ENCODE measurements around the gene TIMM17A. TPM values are rescaled to one million over a fixed set of nuclear protein-coding genes. Genes with fewer than 3 reads are reported as not detected.
"Not testable (repeated sequence)": the region's sequence is repeated elsewhere in the genome, so short reads cannot be mapped to it uniquely, and the experiment has no call there.

TIMM17A gene
- polyA plus RNA-seq, 6 donors from 2014 or later = 16.4 to 33.2 (median 24.4) TPM

DNA sequence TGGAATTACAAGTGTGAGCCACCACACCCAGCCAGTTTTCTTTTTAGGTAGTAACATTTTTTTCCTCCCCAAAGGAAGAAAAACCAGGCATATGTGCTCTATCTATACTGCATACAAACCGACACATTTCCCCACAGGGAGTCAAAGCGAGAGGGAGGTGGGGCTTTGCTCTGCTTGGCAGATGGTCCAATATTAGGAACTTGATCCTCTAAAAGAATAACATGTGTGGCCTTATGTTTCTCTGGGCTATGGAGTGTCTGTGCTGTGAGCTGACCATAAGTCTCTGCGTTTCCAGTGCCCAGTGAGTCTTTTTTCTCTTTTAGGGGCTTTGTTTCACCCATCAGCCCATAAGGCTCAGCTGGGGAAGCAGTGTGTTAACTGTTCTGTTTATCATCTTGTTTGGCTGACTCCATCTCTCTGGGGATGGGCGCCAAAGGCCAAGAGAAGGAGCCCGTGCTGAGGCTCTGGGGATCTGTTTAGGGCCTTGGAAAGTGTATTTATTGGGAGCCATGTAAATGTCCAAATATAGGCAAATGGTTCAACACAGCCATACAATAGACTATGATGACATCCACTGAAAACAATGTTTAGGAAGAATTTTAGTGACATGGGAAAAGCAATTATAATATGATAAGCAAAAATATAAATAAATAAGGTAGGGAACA, 29.2 kb upstream of the TIMM17A start:
- peaks cover 4 to 36% (median 32%) of the 10 kb centered on the region in 3 donors for H3K27me3 Mint-ChIP-seq

DNA sequence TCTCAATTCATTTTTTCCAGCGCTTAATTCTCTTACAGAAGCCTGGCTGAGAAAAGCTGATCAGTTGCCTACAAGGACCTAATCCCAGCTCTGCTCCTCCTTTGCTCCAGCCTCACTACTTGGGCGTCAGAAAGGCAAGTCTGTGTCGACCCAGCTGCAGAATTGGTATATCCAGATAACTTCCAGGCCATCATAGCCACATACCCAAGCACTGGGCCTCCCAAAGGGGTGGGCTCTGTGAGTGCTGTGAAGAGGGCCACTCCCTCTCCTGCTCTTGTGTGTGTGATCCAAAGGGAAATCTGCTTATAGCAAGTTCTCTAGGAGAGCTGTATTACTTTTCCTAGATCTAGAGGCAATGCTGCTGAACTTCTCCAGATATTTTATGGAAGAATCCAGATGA, 27.0 kb upstream of the TIMM17A start:
- Mint-ChIP-seq H3K4me3 (no peak overlapping the region), H3K27ac (no peak overlapping the region), H3K9me3 (no peaks in the 10 kb centered on the region), H3K4me1 (no peaks in the 10 kb centered on the region), H3K36me3 (no peaks in the 10 kb centered on the region), H3K27me3 (peaks cover 4 to 21% (median 19%) of the 10 kb centered on the region in 3 donors)
- ATAC-seq (ENCODE audit: low read depth in 2 of 2) = no peak
- DNase-seq = no peak

More for the DNA sequence above, 29.2 kb upstream of the TIMM17A start:
- no peak overlapping the region for H3K4me3 Mint-ChIP-seq
- no peaks in the 10 kb centered on the region for H3K4me1 Mint-ChIP-seq
- H3K36me3 Mint-ChIP-seq = no peaks in the 10 kb centered on the region
- no peaks in the 10 kb centered on the region for H3K9me3 Mint-ChIP-seq
- ATAC-seq (ENCODE audit: low read depth in 2 of 2) = no peak
- no peak overlapping the region for H3K27ac Mint-ChIP-seq
- no peak for DNase-seq

DNA sequence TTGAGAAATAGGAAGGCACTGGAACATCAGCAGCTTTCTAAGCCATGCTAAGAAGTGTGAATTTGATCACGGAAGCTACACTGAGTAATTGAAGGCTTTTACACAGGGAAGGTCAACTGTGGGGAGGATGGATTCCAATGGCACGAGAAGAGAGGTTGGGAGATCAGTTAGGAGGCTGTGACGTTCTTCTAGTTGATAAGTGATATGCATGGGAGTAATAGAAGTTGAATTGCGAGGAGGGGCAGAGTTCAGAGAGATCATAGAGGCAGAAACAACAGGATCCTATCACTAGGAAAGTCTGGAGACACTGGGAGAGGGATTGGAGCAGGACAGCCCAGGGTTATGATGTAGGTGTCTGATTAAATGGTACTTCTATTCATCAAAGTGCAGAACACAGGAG, 25.2 kb upstream of the TIMM17A start:
- ATAC-seq (ENCODE audit: low read depth in 2 of 2) (no peak), DNase-seq (no peak)
- no peak overlapping the region for H3K4me3 Mint-ChIP-seq
- no peaks in the 10 kb centered on the region for H3K9me3 Mint-ChIP-seq
- no peak overlapping the region for H3K27ac Mint-ChIP-seq
- H3K27me3 Mint-ChIP-seq = peaks cover 15 to 21% (median 16%) of the 10 kb centered on the region in 3 donors
- H3K36me3 Mint-ChIP-seq = no peaks in the 10 kb centered on the region
- no peaks in the 10 kb centered on the region for H3K4me1 Mint-ChIP-seq

DNA sequence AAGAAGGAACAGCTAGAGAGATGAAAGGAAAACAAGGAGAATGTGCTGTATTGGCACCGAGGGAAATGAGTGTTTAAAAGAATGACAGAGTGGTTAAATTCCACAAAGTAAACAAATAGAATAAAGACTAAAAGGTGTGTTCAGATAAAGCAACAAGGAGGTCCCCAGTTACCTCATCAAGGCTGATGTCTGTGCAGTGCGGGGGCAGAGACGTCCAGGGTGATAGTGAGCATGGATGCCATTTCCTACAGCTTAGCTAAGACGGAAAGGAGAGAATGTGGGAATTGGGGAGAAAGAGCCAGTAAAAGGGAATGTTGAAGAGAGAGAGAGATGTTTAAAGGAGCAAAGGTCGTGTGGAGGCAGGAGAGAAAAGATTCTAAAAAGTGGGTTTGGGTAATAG, 24.5 kb upstream of the TIMM17A start:
- Mint-ChIP-seq H3K4me3 (no peak overlapping the region), H3K9me3 (no peaks in the 10 kb centered on the region), H3K36me3 (no peaks in the 10 kb centered on the region), H3K4me1 (no peaks in the 10 kb centered on the region), H3K27ac (no peak overlapping the region), H3K27me3 (peaks cover 13 to 18% (median 15%) of the 10 kb centered on the region in 3 donors)
- ATAC-seq (ENCODE audit: low read depth in 2 of 2) (no peak), DNase-seq (no peak)

GRCh38 chr1:201933840-201934430, 21.4 kb upstream of the TIMM17A start:
- Mint-ChIP-seq H3K4me1 (no peaks in the 10 kb centered on the region), H3K4me3 (no peak overlapping the region), H3K36me3 (no peaks in the 10 kb centered on the region), H3K27ac (no peak overlapping the region), H3K27me3 (peaks cover 27 to 34% (median 27%) of the 10 kb centered on the region in 3 donors), H3K9me3 (no peaks in the 10 kb centered on the region)
- ATAC-seq (ENCODE audit: low read depth in 2 of 2) = no peak
- no peak for DNase-seq

DNA sequence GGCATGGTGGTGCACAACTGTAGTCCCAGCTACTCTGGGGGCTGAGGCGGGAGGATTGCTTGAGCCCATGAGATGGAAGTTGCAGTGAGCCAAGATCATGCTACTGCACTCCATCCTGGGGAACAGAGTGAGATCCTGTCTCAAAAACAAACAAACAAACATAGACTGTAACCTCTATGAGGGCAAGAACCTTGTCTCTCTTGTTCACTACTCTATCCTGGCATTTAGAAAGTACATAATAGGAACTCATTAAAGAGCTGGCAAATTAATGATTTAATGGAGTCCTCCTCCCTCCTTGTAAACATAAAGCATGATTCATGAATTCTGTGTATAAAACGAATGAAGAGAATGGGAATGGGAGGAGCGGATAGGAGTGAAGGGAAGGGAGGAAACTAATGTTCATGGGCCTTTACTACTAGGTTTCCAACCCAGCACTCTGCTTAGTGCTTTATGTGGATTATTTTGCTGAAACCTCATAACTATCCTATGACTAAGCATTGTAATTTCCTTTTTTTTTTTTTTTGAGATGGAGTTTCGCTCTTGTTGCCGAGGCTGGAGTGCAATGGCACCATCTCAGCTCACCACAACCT, 17.6 kb upstream of the TIMM17A start:
- ATAC-seq (ENCODE audit: low read depth in 2 of 2) (no peak), DNase-seq (no peak)
- H3K27me3 Mint-ChIP-seq = peaks cover 38 to 59% (median 39%) of the 10 kb centered on the region in 3 donors
- no peak overlapping the region for H3K27ac Mint-ChIP-seq
- H3K4me1 Mint-ChIP-seq = no peaks in the 10 kb centered on the region
- no peak overlapping the region for H3K4me3 Mint-ChIP-seq
- no peaks in the 10 kb centered on the region for H3K36me3 Mint-ChIP-seq
- no peaks in the 10 kb centered on the region for H3K9me3 Mint-ChIP-seq

- H3K4me3 Mint-ChIP-seq = peak overlapping the region in 1 of 8 donors; percentile 9
- H3K4me1 Mint-ChIP-seq = no peaks in the 10 kb centered on the region
- ATAC-seq (ENCODE audit: low read depth in 2 of 2) (no peak), DNase-seq (no peak)
- no peak overlapping the region for H3K27ac Mint-ChIP-seq
- no peaks in the 10 kb centered on the region for H3K9me3 Mint-ChIP-seq
- H3K36me3 Mint-ChIP-seq = no peaks in the 10 kb centered on the region
- H3K27me3 Mint-ChIP-seq = peaks cover 43 to 65% (median 46%) of the 10 kb centered on the region in 3 donors
Measured at GRCh38 chr1:201938440-201939035, 16.8 kb upstream of the TIMM17A start.

DNA sequence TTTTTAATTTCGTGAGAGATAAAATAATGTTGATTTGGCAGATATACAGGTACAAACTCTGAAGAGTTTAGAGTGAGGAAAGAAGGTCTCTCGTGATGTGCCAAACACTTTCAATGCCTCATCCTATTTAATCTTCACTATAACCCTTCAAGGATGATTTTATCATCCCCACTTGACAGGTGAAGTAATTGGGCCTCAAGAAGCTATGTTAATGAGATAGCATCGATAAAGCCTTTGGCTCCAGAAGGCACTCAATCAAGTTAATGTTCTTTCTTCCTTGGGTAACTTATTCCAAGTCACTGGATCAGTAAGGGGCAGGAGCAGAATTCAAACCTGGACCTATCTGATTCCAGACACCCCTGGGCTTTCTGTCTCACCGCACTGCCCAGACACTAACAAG, 16.2 kb upstream of the TIMM17A start:
- Mint-ChIP-seq H3K27me3 (peaks cover 45 to 69% (median 51%) of the 10 kb centered on the region in 3 donors), H3K27ac (no peak overlapping the region), H3K36me3 (no peaks in the 10 kb centered on the region), H3K4me3 (no peak overlapping the region), H3K9me3 (no peaks in the 10 kb centered on the region), H3K4me1 (no peaks in the 10 kb centered on the region)
- no peak for ATAC-seq (ENCODE audit: low read depth in 2 of 2)
- DNase-seq = no peak

DNA sequence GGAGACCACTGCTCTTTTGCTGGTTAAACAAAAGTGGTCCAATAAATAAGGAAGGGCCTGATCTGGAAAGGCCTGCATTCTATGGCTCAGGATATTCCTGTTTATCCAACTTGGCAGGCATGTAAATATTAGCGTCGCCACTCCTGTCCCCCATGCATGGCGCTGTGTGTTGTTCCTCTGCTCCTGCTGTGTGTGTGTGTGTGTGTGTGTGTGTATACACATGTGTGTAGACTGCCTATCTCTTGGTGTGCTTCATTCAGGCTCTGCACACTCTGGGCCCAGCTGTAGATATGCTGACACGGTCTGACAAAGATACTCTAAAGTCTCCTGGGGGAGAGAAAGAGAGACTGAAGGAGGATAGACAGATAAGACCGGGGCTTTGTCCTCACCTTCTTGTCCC, 15.7 kb upstream of the TIMM17A start:
- peaks cover 41 to 69% (median 51%) of the 10 kb centered on the region in 3 donors for H3K27me3 Mint-ChIP-seq
- H3K36me3 Mint-ChIP-seq = no peaks in the 10 kb centered on the region
- H3K9me3 Mint-ChIP-seq = no peaks in the 10 kb centered on the region
- peak overlapping the region in 1 of 6 donors; percentile 29 for H3K27ac Mint-ChIP-seq
- H3K4me1 Mint-ChIP-seq = no peaks in the 10 kb centered on the region
- ATAC-seq (ENCODE audit: low read depth in 2 of 2) = no peak
- no peak for DNase-seq
- H3K4me3 Mint-ChIP-seq = no peak overlapping the region

DNA sequence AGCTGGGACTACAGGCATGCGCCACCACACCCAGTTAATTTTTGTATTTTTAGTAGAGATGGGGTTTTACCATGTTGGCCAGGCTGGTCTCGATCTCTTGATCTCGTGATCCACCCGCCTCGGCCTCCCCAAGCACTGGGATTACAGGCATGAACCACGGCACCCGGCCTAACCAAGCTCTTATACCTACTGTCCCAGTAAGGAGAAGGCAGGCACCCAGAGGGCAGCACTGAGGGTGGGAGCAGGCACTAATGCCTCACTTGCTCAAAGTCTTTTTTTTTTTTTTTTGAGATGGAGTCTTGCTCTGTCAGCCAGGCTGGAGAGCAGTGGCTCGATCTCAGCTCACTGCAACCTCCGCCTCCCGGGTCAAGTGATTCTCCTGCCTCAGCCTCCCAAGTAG, 15.0 kb upstream of the TIMM17A start:
- not testable (repeated sequence) for H3K9me3 Mint-ChIP-seq; H3K36me3 Mint-ChIP-seq; DNase-seq; H3K4me1 Mint-ChIP-seq; H3K4me3 Mint-ChIP-seq; H3K27ac Mint-ChIP-seq; ATAC-seq (ENCODE audit: low read depth in 2 of 2)
- H3K27me3 Mint-ChIP-seq = peaks cover 43 to 71% (median 52%) of the 10 kb centered on the region in 3 donors

- H3K36me3 Mint-ChIP-seq = no peaks in the 10 kb centered on the region
- H3K27me3 Mint-ChIP-seq = peaks cover 48 to 75% (median 58%) of the 10 kb centered on the region in 3 donors
- no peak for DNase-seq
- H3K4me3 Mint-ChIP-seq = no peak overlapping the region
- ATAC-seq (ENCODE audit: low read depth in 2 of 2) = no peak
- peaks cover 9 to 14% (median 11%) of the 10 kb centered on the region in 3 donors for H3K4me1 Mint-ChIP-seq
- peak overlapping the region in 2 of 6 donors; percentile 38 to 43 for H3K27ac Mint-ChIP-seq
- peaks cover 0 to 1% (median 0%) of the 10 kb centered on the region in 7 donors for H3K9me3 Mint-ChIP-seq
Measured at GRCh38 chr1:201941420-201942128, 13.7 kb upstream of the TIMM17A start.

- H3K9me3 Mint-ChIP-seq = peaks cover 0 to 1% (median 0%) of the 10 kb centered on the region in 7 donors
- no peak overlapping the region for H3K27ac Mint-ChIP-seq
- H3K4me3 Mint-ChIP-seq = no peak overlapping the region
- DNase-seq (no peak), ATAC-seq (ENCODE audit: low read depth in 2 of 2) (no peak)
- peaks cover 50 to 75% (median 62%) of the 10 kb centered on the region in 3 donors for H3K27me3 Mint-ChIP-seq
- no peaks in the 10 kb centered on the region for H3K36me3 Mint-ChIP-seq
- peaks cover 9 to 20% (median 16%) of the 10 kb centered on the region in 3 donors for H3K4me1 Mint-ChIP-seq
Measured at GRCh38 chr1:201942129-201942495, 13.2 kb upstream of the TIMM17A start.

DNA sequence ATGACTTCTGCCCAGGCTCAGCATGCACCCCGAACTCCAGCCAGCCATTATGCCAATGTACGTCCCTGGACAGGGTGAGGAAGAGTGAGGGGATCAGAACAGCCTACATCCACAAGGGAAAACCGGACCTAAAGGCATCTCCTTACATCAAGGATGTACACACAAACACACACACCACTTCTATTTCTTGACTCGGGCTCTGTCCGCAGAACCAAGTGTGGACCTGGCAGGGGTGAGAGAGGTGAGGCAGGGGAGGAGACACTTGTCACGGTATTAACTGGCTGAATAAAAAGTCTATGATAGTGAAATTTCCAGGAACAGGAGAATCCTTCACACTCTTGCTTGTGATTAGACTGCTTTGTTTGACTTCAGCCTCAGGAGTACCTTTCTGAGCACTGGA, 11.3 kb upstream of the TIMM17A start:
- Mint-ChIP-seq H3K4me1 (peaks cover 9 to 21% (median 17%) of the 10 kb centered on the region in 3 donors), H3K27ac (no peak overlapping the region), H3K27me3 (peaks cover 52 to 78% (median 71%) of the 10 kb centered on the region in 3 donors), H3K9me3 (peaks cover 0 to 3% (median 0%) of the 10 kb centered on the region in 7 donors), H3K4me3 (no peak overlapping the region), H3K36me3 (no peaks in the 10 kb centered on the region)
- DNase-seq = no peak
- no peak for ATAC-seq (ENCODE audit: low read depth in 2 of 2)
